ENCODE measurements around the gene TST.

DNA sequence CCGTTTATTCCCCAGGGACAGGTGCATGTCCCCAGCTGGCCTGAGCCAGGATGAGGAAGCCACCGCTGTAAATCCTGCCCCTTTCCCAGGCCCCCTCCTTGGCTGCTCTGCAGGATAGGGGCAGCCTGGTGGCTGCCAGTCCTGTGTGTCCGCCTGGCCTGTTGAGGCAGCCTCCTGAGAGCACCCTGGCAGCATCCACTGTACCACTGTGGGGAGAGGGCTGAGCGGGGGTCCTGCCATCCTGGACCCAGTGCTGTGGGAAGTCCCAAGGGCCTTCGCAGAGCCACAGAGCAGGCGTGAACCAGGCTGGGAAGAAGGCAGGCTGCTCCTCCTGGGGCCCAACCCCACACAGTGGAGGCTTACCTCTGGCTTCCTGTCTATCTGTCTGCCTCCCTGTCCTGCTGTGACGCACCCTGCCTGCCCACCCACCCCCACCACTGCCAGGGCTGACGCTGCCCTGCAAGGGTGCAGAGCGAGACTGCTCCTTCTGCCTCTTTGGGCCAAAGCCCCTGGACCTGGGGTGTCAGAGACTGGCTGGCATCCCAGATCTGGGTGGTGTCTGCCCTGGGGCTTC is 40.7 kb upstream of the TST start:
- TF ChIP-seq, protein P1, sequence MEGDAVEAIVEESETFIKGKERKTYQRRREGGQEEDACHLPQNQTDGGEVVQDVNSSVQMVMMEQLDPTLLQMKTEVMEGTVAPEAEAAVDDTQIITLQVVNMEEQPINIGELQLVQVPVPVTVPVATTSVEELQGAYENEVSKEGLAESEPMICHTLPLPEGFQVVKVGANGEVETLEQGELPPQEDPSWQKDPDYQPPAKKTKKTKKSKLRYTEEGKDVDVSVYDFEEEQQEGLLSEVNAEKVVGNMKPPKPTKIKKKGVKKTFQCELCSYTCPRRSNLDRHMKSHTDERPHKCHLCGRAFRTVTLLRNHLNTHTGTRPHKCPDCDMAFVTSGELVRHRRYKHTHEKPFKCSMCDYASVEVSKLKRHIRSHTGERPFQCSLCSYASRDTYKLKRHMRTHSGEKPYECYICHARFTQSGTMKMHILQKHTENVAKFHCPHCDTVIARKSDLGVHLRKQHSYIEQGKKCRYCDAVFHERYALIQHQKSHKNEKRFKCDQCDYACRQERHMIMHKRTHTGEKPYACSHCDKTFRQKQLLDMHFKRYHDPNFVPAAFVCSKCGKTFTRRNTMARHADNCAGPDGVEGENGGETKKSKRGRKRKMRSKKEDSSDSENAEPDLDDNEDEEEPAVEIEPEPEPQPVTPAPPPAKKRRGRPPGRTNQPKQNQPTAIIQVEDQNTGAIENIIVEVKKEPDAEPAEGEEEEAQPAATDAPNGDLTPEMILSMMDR (IDR thresholded peaks at IDR 0.05) = no peak
- TF ChIP-seq POLR2A (IDR thresholded peaks at IDR 0.05; ENCODE audit: low read depth) (no peak), POLR2AphosphoS5 (IDR thresholded peaks at IDR 0.05) (no peak), EP300 (IDR thresholded peaks at IDR 0.05) (no peak)
